PC-9 (cell line): ENCODE measurements around the gene LPCAT1.

Experiments
- EZH2 ChIP-seq: fragments of 200-600 bp; sonication (generic); IDR thresholded peaks from 2 replicates; pipeline ENCODE4 v1.8.0; 2017; ENCODE audit warnings: antibody characterized with exemption, low read depth
- TF ChIP-seq, protein P1 (sequence below): fragments of 200-600 bp; sonication (generic); conservative IDR thresholded peaks from 2 replicates; pipeline ENCODE4 v1.6.1; 2017; ENCODE audit warnings: mixed run types, antibody characterized with exemption, mild to moderate bottlenecking, moderate library complexity

DNA sequence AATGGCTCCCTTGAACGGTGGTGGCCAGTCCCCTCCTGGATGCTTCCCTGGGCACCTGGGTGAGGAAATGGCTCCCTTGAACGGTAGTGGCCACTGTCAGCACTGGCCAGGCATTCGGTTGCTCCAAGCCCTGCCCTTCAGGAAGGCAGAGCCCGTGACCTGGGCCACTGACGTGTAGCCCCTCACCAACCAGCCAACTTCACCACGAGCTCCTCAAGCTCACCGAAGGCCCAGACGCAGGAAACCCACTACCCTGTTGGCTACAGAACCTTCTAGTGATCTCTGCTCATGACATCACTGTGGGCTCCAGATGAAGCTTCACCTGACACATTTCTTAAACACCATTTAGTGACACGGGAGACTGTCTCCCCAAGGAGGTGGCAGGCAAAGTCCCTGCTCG, 87.7 kb downstream of the LPCAT1 start:
- TF ChIP-seq, protein P1, sequence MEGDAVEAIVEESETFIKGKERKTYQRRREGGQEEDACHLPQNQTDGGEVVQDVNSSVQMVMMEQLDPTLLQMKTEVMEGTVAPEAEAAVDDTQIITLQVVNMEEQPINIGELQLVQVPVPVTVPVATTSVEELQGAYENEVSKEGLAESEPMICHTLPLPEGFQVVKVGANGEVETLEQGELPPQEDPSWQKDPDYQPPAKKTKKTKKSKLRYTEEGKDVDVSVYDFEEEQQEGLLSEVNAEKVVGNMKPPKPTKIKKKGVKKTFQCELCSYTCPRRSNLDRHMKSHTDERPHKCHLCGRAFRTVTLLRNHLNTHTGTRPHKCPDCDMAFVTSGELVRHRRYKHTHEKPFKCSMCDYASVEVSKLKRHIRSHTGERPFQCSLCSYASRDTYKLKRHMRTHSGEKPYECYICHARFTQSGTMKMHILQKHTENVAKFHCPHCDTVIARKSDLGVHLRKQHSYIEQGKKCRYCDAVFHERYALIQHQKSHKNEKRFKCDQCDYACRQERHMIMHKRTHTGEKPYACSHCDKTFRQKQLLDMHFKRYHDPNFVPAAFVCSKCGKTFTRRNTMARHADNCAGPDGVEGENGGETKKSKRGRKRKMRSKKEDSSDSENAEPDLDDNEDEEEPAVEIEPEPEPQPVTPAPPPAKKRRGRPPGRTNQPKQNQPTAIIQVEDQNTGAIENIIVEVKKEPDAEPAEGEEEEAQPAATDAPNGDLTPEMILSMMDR: no peak
- TF ChIP-seq EZH2: no peak
